NCI-H1048 (cell line): ENCODE data around the gene MYOCD.

ENCODE experiments used
- DNase-seq: peaks from one replicate; lab custom pipeline; 2025; lab: John Stamatoyannopoulos, UW

The MYOCD gene

DNA sequence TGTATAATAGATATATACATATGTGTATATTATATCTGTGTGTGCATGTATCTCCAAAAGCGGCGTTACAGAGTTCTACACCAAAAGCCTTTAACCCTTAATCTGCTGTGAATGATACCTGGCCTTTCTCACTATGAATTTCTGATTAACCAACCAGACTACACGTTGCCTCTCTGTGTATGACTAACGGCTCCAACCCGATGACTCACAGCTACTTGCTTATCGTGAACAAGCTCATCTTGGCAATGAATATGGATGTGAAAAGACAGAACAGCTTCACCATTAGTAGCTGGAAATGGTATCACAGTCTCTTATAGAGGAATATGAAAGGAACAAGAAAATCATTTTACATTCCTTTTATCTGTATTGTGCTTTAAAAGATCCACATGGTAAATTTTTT is 99.9 kb downstream of the MYOCD start:
- no peak for DNase-seq

DNA sequence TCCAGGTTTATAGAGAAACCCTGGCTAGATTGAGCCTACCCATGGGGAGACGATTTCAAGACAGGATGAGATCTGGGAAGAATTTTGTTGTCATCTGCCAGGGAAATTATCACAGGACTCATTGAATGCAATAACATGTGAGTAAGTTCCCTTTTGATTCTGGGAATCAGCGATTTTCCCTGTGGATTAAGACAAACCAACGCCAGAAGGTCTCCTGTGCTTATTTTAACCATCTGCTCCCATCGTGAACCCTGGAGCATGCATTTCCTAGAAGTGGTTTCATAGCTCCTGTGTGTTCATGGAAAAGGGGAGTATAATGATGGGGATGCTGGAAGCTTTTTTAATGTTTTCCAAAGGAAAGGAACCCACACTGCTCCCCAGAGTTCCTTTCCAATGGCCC is 102.6 kb downstream of the MYOCD start:
- no peak for DNase-seq

DNA sequence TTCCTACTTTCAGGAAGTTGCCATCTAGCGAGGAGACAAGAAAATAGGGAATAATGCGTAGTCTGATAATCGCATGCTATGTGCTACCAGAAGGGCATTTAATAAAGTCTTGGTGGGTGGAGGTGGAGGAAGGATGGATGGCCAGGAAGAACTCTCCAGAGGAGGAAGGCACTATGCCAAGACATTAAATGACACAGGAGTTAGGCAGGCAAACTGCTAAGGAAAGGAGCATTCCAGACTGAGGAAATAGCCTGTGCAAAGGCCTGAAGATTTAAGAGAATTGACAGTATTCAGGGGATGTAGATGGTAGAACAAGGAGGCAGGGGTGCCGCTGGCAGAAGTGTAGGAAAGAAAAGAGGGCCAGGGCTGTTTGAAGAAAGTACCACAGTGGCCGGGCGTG is 104.3 kb downstream of the MYOCD start:
- no peak for DNase-seq

DNA sequence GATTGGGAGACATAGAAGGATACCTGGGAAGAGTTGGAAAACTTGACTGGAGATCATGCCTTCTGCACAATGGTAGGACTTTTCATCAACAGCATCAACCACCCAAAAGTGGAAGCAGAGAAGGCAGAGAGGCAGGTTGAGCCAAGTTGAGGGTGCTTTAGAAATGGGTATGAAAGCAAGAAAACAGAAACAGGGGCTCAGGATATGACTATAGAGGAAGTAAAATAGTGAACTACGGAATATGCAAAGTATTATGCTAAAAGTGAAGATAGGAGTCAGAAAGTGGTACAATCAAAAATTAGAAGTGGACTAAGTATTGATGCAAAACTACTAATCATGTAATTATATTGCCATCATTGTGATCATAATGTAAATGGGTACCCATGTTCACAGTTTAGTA is 107.5 kb downstream of the MYOCD start:
- no peak for DNase-seq

DNA sequence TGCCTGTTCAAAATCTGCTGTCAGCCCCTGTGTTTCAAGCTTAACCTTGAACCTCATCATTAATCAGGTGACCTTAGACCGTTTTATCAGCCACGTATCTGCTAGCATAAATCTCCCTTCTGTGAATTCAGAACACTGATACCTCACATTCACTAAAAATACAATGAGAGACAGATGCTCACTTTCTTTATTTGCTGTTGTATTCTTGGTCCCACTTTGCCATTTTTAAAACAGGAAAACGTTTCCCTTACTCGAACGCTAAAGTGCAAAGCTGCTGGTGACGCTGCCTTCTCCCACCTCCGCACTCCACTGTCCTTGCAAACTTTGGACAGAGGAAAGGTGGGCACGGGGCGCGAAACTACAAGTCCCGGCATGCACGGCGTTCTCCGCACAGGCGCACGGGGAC is 123.4 kb downstream of the MYOCD start:
- DNase-seq, result no peak

DNA sequence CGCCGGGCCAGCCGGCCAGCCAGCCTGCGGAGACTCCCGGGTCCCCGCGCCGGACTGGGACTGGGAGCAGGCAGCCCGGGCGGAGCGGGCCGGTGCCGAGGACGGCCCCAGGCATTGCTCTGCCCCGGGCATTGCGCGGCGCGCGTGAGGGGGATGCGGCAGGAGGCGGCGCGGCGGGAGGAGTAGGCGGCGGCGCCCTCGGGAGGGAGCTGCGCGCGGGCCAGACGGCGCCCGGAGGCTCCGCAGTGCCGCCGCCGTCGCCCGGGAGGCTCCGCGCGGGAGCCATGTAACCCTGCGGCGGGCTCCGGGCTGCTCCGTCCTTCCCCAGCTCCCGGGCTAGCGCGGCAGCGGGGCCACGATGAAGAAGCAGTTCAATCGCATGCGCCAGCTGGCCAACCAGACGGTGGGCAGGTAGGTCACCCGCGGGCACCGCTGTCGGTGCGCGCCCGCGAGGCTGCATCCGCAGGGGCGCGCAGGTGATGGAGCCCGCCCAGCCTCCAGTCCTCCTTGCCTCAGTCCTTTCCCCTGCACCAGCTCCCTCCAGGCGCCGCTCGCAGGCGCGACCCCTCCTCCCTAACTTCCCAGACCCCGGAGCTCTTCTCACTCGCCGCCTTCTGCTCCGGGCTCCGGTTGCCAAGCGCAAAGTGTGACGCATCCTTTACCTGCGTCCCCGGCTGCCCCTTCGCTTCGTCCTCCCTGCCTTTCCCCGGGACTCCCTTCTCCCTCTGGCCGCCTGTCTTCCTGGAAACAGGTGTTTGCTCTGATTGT is 124.0 kb downstream of the MYOCD start, which contains the start of gene ARHGAP44:
Gene ARHGAP44, plus strand, starts transcription at position 18 of the 768 bp plus-strand sequence. Its CDS starts 341 bp downstream, at position 359.
- DNase-seq, result no peak

DNA sequence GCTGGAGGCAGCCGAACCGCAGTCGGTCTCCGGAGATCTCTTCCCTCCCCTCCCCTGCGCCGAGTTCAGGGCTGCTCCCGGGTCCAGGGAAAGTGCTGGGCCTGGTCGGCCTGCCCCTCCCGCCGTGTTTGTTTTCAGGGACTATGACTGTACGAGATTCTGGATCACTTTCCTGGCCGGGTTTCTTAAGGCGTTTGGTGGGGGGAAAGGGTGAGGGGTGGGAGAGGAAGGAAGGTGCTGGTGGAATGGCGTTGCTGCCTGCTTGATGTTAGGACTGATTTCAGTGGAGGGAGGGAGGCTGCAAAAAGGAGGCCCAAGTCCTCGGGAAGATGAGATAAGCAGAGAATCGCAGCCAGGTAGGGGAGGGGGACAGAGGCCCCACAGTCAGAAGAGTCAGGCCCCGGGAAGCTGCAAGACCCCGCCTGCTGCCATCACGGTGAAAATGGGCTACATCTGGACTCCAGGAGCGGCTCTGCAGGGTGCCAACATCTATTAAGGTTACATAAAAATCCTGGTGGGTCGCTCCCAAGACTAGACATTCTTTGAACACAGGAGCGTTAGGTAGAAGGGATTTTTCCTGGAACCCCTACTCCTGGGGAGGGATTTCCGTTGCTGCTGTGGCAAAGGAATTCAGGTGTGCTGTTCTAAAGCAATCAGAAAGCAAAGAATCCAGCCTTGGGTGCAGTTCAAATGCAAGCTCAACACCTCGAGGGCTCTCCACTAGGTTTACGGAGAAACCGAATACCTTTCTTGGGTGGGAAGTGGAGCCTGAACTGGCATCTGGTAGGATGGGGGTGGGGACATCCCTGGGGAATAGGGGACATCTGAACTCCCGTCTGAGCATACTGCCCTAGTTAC is 124.8 kb downstream of the MYOCD start:
- DNase-seq, result no peak

DNA sequence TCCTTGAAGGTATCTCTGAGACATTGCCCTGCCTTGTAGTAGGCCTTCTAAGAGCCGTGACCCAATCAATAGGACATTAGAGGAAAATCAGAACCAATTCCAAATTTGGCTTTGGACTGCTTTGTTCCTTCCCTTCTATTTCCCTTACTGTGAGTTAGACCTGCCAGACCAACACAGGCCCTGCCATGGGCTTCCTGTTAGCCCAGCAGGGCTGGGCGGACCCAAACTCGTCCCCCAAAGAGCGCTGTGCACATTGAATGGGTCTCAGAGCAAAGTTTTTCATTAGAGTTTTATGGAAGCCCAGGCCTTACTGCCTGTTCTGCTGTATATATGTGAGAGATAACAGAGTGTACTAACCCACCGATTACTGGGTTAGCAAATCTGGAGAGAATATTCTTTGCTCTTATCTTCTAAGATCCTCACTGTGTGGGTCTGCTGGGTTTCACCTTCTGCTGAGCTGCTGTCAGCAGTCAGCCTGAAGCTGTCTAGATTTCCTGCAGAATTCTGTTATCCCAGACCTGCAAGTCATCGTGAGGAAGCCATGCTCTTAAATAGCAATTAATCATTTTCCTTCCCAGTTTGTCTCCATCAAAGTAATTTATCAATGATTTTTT is 129.3 kb downstream of the MYOCD start:
- DNase-seq, result no peak

DNA sequence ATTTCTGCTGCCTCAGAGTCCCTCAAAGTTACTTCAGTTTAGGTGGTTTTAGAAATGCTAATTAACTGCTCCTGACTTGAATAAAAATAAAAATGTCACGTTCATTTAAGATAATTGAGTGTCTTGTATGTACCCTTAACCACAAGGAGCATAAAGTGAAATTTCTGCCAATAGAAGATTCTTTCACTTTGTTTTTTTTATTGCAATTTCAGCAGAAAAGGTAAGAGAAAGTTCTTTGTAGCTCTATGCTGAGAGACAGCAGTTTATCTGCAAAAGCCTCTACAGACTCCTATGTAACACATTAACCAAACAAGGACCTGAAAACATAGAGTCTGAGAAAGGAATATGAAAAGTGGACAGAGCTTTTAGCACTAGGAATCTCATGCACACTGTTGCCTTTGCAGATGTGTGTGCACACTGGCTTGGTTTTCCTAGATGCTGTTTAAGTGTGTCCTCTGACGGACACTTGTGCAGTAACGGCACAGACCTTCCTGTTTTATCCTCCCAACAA is 135.2 kb downstream of the MYOCD start:
- no peak for DNase-seq

DNA sequence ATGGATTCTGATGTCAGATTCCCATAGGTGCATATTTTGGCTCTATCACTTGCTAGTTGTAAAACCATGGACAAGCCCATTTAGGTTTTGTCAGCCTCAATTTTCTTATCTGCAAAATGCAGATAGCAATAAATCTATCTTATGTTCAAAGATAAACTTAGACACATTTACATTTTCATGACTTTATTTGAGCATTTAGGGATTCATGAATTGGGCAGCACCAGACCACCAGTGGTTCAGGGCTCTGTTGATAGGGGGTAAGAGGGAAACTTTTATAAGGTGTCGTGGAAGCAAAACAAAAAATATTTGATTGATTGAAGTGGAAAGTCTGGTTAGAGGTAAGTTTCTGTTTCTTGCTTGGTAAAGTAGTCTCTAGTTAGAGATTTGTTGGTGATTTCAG is 140.9 kb downstream of the MYOCD start:
- DNase-seq, result no peak

DNA sequence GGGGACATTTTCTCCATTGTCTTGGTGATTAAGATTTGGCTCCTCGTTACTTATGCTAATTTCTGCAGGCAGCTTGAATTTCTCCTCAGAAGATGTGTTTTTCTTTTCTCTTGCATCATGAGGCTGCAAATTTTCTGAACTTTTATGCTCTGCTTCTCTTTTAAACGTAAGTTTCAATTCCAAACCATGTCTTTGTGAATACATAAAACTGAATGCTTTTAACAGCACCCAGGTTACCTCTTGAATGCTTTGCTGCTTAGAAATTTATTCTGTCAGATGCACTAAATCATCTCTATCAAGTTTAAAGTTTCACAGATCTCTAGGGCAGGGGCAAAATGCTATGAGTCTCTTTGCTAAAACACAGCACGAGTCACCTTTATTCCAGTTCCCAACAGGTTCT is 143.0 kb downstream of the MYOCD start:
- DNase-seq, result no peak

DNA sequence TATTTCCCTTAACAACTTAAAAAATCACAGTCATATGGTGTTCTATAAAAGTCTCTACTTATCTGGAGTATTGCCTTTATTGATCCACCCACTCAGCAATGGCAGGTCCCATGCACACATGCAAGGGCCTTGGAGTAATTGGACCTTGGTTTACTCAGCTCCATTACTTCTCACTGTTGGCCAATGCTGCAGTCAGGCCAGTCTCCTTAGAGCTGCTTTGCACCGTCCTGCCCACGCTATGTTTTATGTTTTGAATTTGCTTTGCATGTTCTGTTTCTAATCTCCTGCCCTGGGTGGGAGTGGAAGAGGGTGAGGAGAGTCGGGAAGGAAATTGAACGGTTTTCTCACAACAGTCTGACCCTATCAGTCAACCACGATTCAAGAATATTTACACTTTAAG is 147.2 kb downstream of the MYOCD start:
- DNase-seq, result no peak

DNA sequence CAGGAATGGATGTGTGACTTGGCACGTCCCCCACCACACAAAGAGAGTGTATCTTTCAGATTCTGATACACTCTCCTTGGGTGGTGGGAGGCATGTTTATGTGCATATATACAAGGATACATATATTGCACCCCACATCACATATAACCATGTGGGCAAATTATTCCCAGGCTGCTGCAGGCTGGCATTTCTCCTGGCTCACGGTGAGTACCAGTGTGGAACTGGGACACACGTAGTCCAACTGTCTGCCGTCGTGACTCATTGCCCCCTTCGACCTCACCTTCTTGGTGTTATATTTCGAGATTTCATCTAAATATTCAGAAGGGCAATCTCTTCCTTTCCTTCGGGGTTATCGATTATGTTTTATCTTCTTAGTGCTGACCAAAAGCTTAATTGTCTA is 148.0 kb downstream of the MYOCD start:
- no peak for DNase-seq

DNA sequence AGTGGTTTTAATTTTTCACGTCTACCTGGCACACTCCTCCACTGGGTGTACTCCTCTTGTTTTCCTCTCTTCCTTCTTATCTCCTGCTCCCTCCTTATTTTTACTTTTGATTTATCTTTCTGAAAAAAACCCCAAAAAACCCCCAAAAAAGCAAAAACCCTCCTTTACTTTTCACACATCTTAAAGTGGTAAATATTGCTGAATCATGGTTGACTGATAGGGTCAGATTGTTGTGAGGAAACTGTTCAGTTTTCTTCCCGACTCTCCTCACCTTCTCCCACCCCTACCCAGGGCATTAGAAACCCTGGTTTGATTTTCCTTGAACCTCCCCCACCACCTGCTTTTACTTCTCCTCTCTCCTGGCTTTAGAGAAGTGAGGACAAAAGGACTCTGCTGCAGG is 149.0 kb downstream of the MYOCD start:
- DNase-seq, result no peak

DNA sequence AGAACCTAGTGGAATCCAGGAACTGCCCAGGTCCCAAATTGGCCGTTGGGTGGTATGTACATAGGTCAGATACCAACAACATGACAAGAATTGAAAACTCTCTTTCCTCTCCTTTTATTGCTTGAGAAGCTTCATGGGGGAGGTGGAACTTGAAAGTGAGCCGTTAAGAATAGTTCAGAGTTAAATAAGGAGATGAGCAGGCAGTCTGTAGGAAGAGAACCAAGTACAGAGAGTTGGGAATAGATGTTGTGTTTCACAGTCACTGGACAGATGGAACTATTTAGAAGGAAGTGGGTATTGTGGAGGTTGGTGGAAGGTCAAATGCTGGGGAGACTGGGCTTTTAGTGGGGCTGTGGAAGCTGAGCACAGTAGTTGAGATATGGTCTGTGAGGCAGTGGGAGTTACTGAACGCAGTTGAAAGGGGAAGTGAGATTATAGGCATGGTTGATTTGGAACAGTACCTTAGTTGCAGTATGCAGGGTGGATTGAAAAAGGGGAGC is 150.0 kb downstream of the MYOCD start:
- DNase-seq, result no peak
